Panc1 (cell line): Measurements from ENCODE around the gene DNAAF9. TPM values are rescaled to one million over a fixed set of nuclear protein-coding genes. Genes with fewer than 3 reads are reported as not detected.

Experiments used
- ATAC-seq: fragments of 200-7000 bp; cut with Tn5 transposase; 2 replicates; pipeline ENCODE4 v1.9.1; 2020; ENCODE audit warnings: mild to moderate bottlenecking, moderate library complexity
- BruUV-seq: library from RNA; stranded (reverse); fragments of 400-500 nt; replicated peaks from 2 replicates; lab custom pipeline; 2021; lab: Mats Ljungman, UMichigan
- CTCF ChIA-PET: fragments of 300-600 bp; sonication (Branson Sonifier 250); formaldehyde crosslinking; loops from one replicate; lab custom pipeline; 2022; ENCODE audit warnings: antibody characterized with exemption; lab: Charles Lee
- POLR2A ChIA-PET: fragments of 300-600 bp; sonication (Branson Sonifier 250); formaldehyde crosslinking; loops from one replicate; lab custom pipeline; 2022; ENCODE audit warnings: antibody characterized with exemption; lab: Charles Lee
- DNase-seq: peaks from one replicate; pipeline ENCODE4 v3.0.0-alpha.2; 2010; ENCODE audit warnings: low read depth, low spot score
- H3K27ac ChIP-seq: 2 replicates; pipeline ENCODE4 v1.5.1; 2011; ENCODE audit warnings: mild to moderate bottlenecking, low read length, inconsistent platforms
- H3K27me3 ChIP-seq: fragments of 200-500 bp; sonication (Bioruptor generic); 2 replicates; pipeline ENCODE4 v1.6.0; 2014; ENCODE audit warnings: low read length, inconsistent platforms; ENCODE audit not compliant: control insufficient read depth, insufficient read depth
- H3K36me3 ChIP-seq: fragments of 200-500 bp; sonication (Bioruptor generic); 2 replicates; pipeline ENCODE4 v1.5.1; 2014; ENCODE audit warnings: inconsistent platforms, mild to moderate bottlenecking, low read length, moderate library complexity; ENCODE audit not compliant: control insufficient read depth, insufficient read depth
- H3K4me1 ChIP-seq: 2 replicates; pipeline ENCODE4 v1.5.1; 2011; ENCODE audit warnings: inconsistent platforms, mild to moderate bottlenecking, low read length, moderate library complexity; ENCODE audit not compliant: control insufficient read depth, insufficient read depth
- H3K4me3 ChIP-seq, 2 experiments: 2 replicates each; pipeline ENCODE4 v1.5.1; 2011 to 2012; ENCODE audit warnings: low read depth in 2 of 2, low read length in 2 of 2, mild to moderate bottlenecking in 2 of 2, inconsistent platforms in 1 of 2, moderate library complexity in 1 of 2
- H3K9me3 ChIP-seq: fragments of 200-500 bp; sonication (Bioruptor generic); 2 replicates; pipeline ENCODE4 v1.5.1; 2014; ENCODE audit warnings: low read depth, mild to moderate bottlenecking, inconsistent platforms, low read length, moderate library complexity; ENCODE audit not compliant: control insufficient read depth, insufficient read depth
- POLR2AphosphoS5 ChIP-seq: IDR thresholded peaks from 2 replicates; pipeline ENCODE4 v1.6.1; 2012; ENCODE audit warnings: mild to moderate bottlenecking, low read depth, low read length, moderate library complexity
- REST ChIP-seq, 2 experiments: IDR thresholded peaks; 2 replicates each; pipeline ENCODE4 v1.6.1; 2011 to 2012; ENCODE audit warnings: low read depth in 2 of 2, control low read depth in 1 of 2, low read length in 1 of 2, mild to moderate bottlenecking in 1 of 2, moderate library complexity in 1 of 2; ENCODE audit not compliant: insufficient read depth in 1 of 2
- SIN3A ChIP-seq: IDR thresholded peaks from 2 replicates; pipeline ENCODE4 v1.6.1; 2012; ENCODE audit warnings: low read depth, mild to moderate bottlenecking, low read length, moderate library complexity, borderline replicate concordance; ENCODE audit not compliant: insufficient read depth
- TCF7L2 ChIP-seq: IDR thresholded peaks from 2 replicates; pipeline ENCODE4 v1.6.1; 2011; ENCODE audit warnings: mild to moderate bottlenecking, low read depth, low read length, inconsistent platforms
- in situ Hi-C: cut with HindIII; loops from 2 replicates; pipeline ENCODE4 v1.10.0; 2016; ENCODE audit warnings: low sequenced_read_pairs, low pct_unique_long_range_greater_than_20kb
- intact Hi-C: fragments of 100-400 bp; cut with micrococcal nuclease; formaldehyde crosslinking; loops from one replicate; pipeline ENCODE4 v1.10.0; 2022; ENCODE audit not compliant: unreplicated experiment
- total RNA-seq: library from RNA; stranded (reverse); gene quantifications from one replicate; pipeline ENCODE4 v1.2.1, GENCODE V29; 2021; ENCODE audit not compliant: unreplicated experiment
- TF ChIP-seq, protein P1 (sequence below): fragments of 450-650 bp; IDR thresholded peaks from 2 replicates; pipeline ENCODE4 v1.5.1; 2017; ENCODE audit warnings: mild to moderate bottlenecking

The DNAAF9 gene
- total RNA-seq, 1 experiment from 2014 or later: 7.4 TPM

- ATAC-seq (no peak), DNase-seq (no peak)
- POLR2A ChIA-PET: no interaction called here
- Histone ChIP-seq H3K4me3 (no peak overlapping the region), H3K36me3 (no peaks in the 10 kb centered on the region), H3K9me3 (no peaks in the 10 kb centered on the region), H3K27ac (no peak overlapping the region), H3K4me1 (no peaks in the 10 kb centered on the region), H3K27me3 (no peaks in the 10 kb centered on the region; the same call in 1 of the 2 replicates)
- intact Hi-C loops: no loop called here
- in situ Hi-C loops: no loop called here
- TF ChIP-seq REST (IDR thresholded peaks at IDR 0.05; ENCODE audit: insufficient read depth in 1 of 2, low read depth in 2 of 2, low read length in 1 of 2) (no peak), SIN3A (no peak), POLR2AphosphoS5 (no peak), TCF7L2 (no peak)
- TF ChIP-seq, protein P1, sequence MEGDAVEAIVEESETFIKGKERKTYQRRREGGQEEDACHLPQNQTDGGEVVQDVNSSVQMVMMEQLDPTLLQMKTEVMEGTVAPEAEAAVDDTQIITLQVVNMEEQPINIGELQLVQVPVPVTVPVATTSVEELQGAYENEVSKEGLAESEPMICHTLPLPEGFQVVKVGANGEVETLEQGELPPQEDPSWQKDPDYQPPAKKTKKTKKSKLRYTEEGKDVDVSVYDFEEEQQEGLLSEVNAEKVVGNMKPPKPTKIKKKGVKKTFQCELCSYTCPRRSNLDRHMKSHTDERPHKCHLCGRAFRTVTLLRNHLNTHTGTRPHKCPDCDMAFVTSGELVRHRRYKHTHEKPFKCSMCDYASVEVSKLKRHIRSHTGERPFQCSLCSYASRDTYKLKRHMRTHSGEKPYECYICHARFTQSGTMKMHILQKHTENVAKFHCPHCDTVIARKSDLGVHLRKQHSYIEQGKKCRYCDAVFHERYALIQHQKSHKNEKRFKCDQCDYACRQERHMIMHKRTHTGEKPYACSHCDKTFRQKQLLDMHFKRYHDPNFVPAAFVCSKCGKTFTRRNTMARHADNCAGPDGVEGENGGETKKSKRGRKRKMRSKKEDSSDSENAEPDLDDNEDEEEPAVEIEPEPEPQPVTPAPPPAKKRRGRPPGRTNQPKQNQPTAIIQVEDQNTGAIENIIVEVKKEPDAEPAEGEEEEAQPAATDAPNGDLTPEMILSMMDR: no peak
- BruUV-seq: no TSS peak
- CTCF ChIA-PET: no interaction called here
These were observed 44.7 kb upstream of the DNAAF9 start for GRCh38 chr20:3452136-3452535.

GRCh38 chr20:3449319-3449718 lies 41.9 kb upstream of the DNAAF9 start:
- CTCF ChIA-PET: no interaction called here
- no peak overlapping the region for H3K4me3 ChIP-seq
- BruUV-seq: no TSS peak
- in situ Hi-C loops: no loop called here
- no peaks in the 10 kb centered on the region for H3K36me3 ChIP-seq
- ATAC-seq (no peak), DNase-seq (no peak)
- no peaks in the 10 kb centered on the region for H3K4me1 ChIP-seq
- H3K9me3 ChIP-seq: no peaks in the 10 kb centered on the region
- peaks cover 3% of the 10 kb centered on the region; the same call in 1 of the 2 replicates for H3K27me3 ChIP-seq
- POLR2A ChIA-PET: no interaction called here
- TF ChIP-seq REST (IDR thresholded peaks at IDR 0.05; ENCODE audit: insufficient read depth in 1 of 2, low read depth in 2 of 2, low read length in 1 of 2) (no peak), SIN3A (no peak), TCF7L2 (no peak), POLR2AphosphoS5 (no peak)
- TF ChIP-seq, protein P1: no peak
- H3K27ac ChIP-seq: no peak overlapping the region
- intact Hi-C loops: loop anchor here (2.0 kb wide), 1 partner anchor 43 kb away; no protein-coding TSS in a partner anchor
